IMR-90 (cell line): ENCODE results near the gene RGS9BP. TPM values are rescaled to one million over a fixed set of nuclear protein-coding genes. Genes with fewer than 3 reads are reported as not detected.

ENCODE experiments used
- ATAC-seq: fragments of 200-7000 bp; cut with Tn5 transposase; 2 replicates; pipeline ENCODE4 v1.9.1; 2020; ENCODE audit warnings: low read depth, mild to moderate bottlenecking, moderate library complexity
- BruUV-seq: library from RNA; stranded (reverse); fragments of 400-500 nt; replicated peaks from 2 replicates; lab custom pipeline; 2021; lab: Mats Ljungman, UMichigan
- CTCF ChIA-PET: fragments of 300-600 bp; formaldehyde crosslinking; extraction: SDS; loops from one replicate; lab custom pipeline; 2021; ENCODE audit warnings: antibody characterized with exemption; lab: Yijun Ruan, JAX
- POLR2A ChIA-PET: fragments of 300-600 bp; sonication (Branson Sonifier 250); formaldehyde crosslinking; loops from one replicate; lab custom pipeline; 2022; ENCODE audit warnings: antibody characterized with exemption; ENCODE audit not compliant: unreplicated experiment; lab: Charles Lee
- DNase-seq: peaks from one replicate; pipeline ENCODE4 v3.0.0; 2013
- H2AFZ ChIP-seq: replicated peaks from 2 replicates; pipeline ENCODE3; 2013; ENCODE audit warnings: low read length, mild to moderate bottlenecking; ENCODE audit not compliant: poor library complexity
- H2AK5ac ChIP-seq: 2 replicates; pipeline ENCODE4 v1.6.1; 2013; ENCODE audit warnings: low read depth, low read length, inconsistent platforms
- H2AK9ac ChIP-seq: replicated peaks from 2 replicates; pipeline ENCODE3; 2013; ENCODE audit warnings: mild to moderate bottlenecking, low read depth, low read length, moderate library complexity; ENCODE audit not compliant: poor library complexity
- H2BK120ac ChIP-seq: 2 replicates; pipeline ENCODE4 v1.6.1; 2013; ENCODE audit warnings: low read depth, low read length, inconsistent platforms
- H2BK15ac ChIP-seq: 3 replicates; pipeline ENCODE4 v1.6.1; 2013; ENCODE audit warnings: low read depth, low read length, inconsistent platforms
- H2BK20ac ChIP-seq: 2 replicates; pipeline ENCODE4 v1.6.1; 2013; ENCODE audit warnings: low read depth, mild to moderate bottlenecking, inconsistent platforms, low read length, moderate library complexity
- H2BK5ac ChIP-seq: 2 replicates; pipeline ENCODE4 v1.6.1; 2013; ENCODE audit warnings: mild to moderate bottlenecking, low read depth, low read length, inconsistent platforms; ENCODE audit not compliant: poor library complexity, severe bottlenecking
- H3K14ac ChIP-seq: replicated peaks from 2 replicates; pipeline ENCODE4 v1.6.1; 2013; ENCODE audit warnings: low read depth, low read length, inconsistent platforms
- H3K18ac ChIP-seq: 2 replicates; pipeline ENCODE4 v1.6.1; 2013; ENCODE audit warnings: low read depth, low read length, control low read depth
- H3K23ac ChIP-seq: 2 replicates; pipeline ENCODE4 v1.6.1; 2013; ENCODE audit warnings: low read depth, low read length, inconsistent platforms
- H3K27ac ChIP-seq: 2 replicates; pipeline ENCODE4 v1.5.1; 2013; ENCODE audit warnings: mild to moderate bottlenecking, control low read depth, low read length; ENCODE audit not compliant: insufficient read depth
- H3K27me3 ChIP-seq: 2 replicates; pipeline ENCODE4 v1.6.1; 2013; ENCODE audit warnings: low read length; ENCODE audit not compliant: control insufficient read depth, insufficient read depth
- H3K36me3 ChIP-seq: 2 replicates; pipeline ENCODE4 v1.6.1; 2013; ENCODE audit warnings: low read length, mixed read lengths; ENCODE audit not compliant: control insufficient read depth, insufficient read depth
- H3K4ac ChIP-seq: 2 replicates; pipeline ENCODE4 v1.6.1; 2013; ENCODE audit warnings: low read depth, low read length, inconsistent platforms
- H3K4me1 ChIP-seq: 2 replicates; pipeline ENCODE4 v1.6.1; 2013; ENCODE audit warnings: low read length, mixed read lengths; ENCODE audit not compliant: control insufficient read depth, insufficient read depth
- H3K4me2 ChIP-seq: 2 replicates; pipeline ENCODE4 v1.6.1; 2013; ENCODE audit warnings: low read depth, mild to moderate bottlenecking, control low read depth, low read length, moderate library complexity
- H3K4me3 ChIP-seq: 2 replicates; pipeline ENCODE4 v1.5.1; 2013; ENCODE audit warnings: low read depth, mild to moderate bottlenecking, control low read depth, low read length, moderate library complexity; ENCODE audit not compliant: insufficient read depth
- H3K56ac ChIP-seq: 2 replicates; pipeline ENCODE4 v1.6.1; 2013; ENCODE audit warnings: low read length, inconsistent platforms; ENCODE audit not compliant: insufficient read depth; ENCODE audit errors: extremely low read depth
- H3K79me1 ChIP-seq, 2 experiments: 2 replicates each; pipeline ENCODE4 v1.6.1; 2013; ENCODE audit warnings: low read length in 2 of 2, inconsistent platforms in 1 of 2, low read depth in 1 of 2
- H3K9ac ChIP-seq: 2 replicates; pipeline ENCODE4 v1.6.1; 2013; ENCODE audit warnings: low read depth, low read length, control low read depth
- H3K9me1 ChIP-seq: 2 replicates; pipeline ENCODE4 v1.6.1; 2013; ENCODE audit warnings: low read length, inconsistent platforms; ENCODE audit not compliant: insufficient read depth
- H3K9me3 ChIP-seq: 2 replicates; pipeline ENCODE4 v1.6.1; 2013; ENCODE audit warnings: low read length; ENCODE audit not compliant: control insufficient read depth, insufficient read depth
- H4K20me1 ChIP-seq: 2 replicates; pipeline ENCODE4 v1.6.1; 2013; ENCODE audit warnings: low read length, inconsistent platforms; ENCODE audit not compliant: insufficient read depth
- H4K5ac ChIP-seq: 2 replicates; pipeline ENCODE4 v1.6.1; 2013; ENCODE audit warnings: mild to moderate bottlenecking, low read depth, low read length, control low read depth
- H4K8ac ChIP-seq, 2 experiments: 2 replicates each; pipeline ENCODE4 v1.6.1; 2013; ENCODE audit warnings: low read depth in 2 of 2, low read length in 2 of 2, control low read depth in 1 of 2, inconsistent platforms in 1 of 2
- H4K91ac ChIP-seq: 2 replicates; pipeline ENCODE4 v1.6.1; 2013; ENCODE audit warnings: low read depth, low read length, inconsistent platforms; ENCODE audit not compliant: insufficient read depth
- CTCF ChIP-seq: conservative IDR thresholded peaks from 2 replicates; pipeline ENCODE4 v1.5.1; 2012; ENCODE audit warnings: mild to moderate bottlenecking, low read depth, low read length, improper control_type of control experiment
- MXI1 ChIP-seq: IDR thresholded peaks from 2 replicates; pipeline ENCODE4 v1.6.1; 2012; ENCODE audit warnings: low read depth, mild to moderate bottlenecking, low read length, moderate library complexity, borderline replicate concordance
- NFE2L2 ChIP-seq: fragments of 150-350 bp; IDR thresholded peaks from 2 replicates; pipeline ENCODE4 v1.6.1; 2016; ENCODE audit warnings: low read depth, mild to moderate bottlenecking, low read length
- POLR2A ChIP-seq: IDR thresholded peaks from 2 replicates; pipeline ENCODE4 v1.6.1; 2012; ENCODE audit warnings: mild to moderate bottlenecking, low read depth, low read length
- RAD21 ChIP-seq: IDR thresholded peaks from 2 replicates; pipeline ENCODE4 v1.6.1; 2012; ENCODE audit warnings: low read length, improper control_type of control experiment
- RCOR1 ChIP-seq: IDR thresholded peaks from 2 replicates; pipeline ENCODE4 v1.6.1; 2012; ENCODE audit warnings: mild to moderate bottlenecking, low read length, improper control_type of control experiment; ENCODE audit not compliant: insufficient replicate concordance
- RFX5 ChIP-seq: IDR thresholded peaks from 2 replicates; pipeline ENCODE4 v1.8.0; 2012; ENCODE audit warnings: low read depth, mild to moderate bottlenecking, low read length, moderate library complexity
- WGBS, 2 experiments: methylation state at CpG; one replicate each; pipeline versions ENCODE4 v1.1.5 to v1.1.7; 2013; ENCODE audit warnings: missing lambda C conversion rate in 2 of 2; ENCODE audit not compliant: insufficient read length in 1 of 2; ENCODE audit errors: extremely low coverage in 2 of 2; 5-methylcytosine and 5-hydroxymethylcytosine counted together
- dilution Hi-C: fragments of 300-500 bp; cut with HindIII; formaldehyde crosslinking; loops from one replicate; pipeline ENCODE4 v1.14.3; 2018; ENCODE audit warnings: low sequenced_read_pairs; ENCODE audit not compliant: unreplicated experiment
- in situ Hi-C: fragments of 300-500 bp; cut with MboI; formaldehyde crosslinking; loops from 3 replicates; pipeline ENCODE4 v1.14.3; 2019; ENCODE audit warnings: low sequenced_read_pairs, inconsistent platforms, mixed read lengths
- intact Hi-C: fragments of 100-400 bp; cut with micrococcal nuclease; formaldehyde crosslinking; loops from 2 replicates; pipeline ENCODE4 v1.10.0; 2022
- polyA plus RNA-seq, 3 experiments: library from polyadenylated mRNA; depleted of rRNA; stranded (reverse); fragments of >200 nt; gene quantifications; 2 replicates each; pipeline ENCODE4 v1.2.3, GENCODE V29; 2012; ENCODE audit warnings: low replicate concordance in 1 of 3
- total RNA-seq: library from RNA; depleted of rRNA; stranded (reverse); fragments of >200 nt; gene quantifications from 2 replicates; pipeline ENCODE4 v1.2.3, GENCODE V29; 2012

The RGS9BP gene
- total and polyA plus RNA-seq, 2 of the 4 experiments (the other 2 are of a cell fraction): 0.03 to 0.18 TPM

- in situ Hi-C loops: no loop called here
- H3K9me1 ChIP-seq: no peaks in the 10 kb centered on the region
- intact Hi-C loops: no loop called here
- no peak overlapping the region for H3K4me3 ChIP-seq
- H3K4ac ChIP-seq: no peak overlapping the region
- no peak overlapping the region for H3K4me2 ChIP-seq
- TF ChIP-seq POLR2A (no peak), MXI1 (no peak), RFX5 (no peak), NFE2L2 (no peak), CTCF (no peak), RAD21 (no peak), RCOR1 (no peak)
- no TSS peak for BruUV-seq
- H3K4me1 ChIP-seq: no peaks in the 10 kb centered on the region
- no peak overlapping the region for H2AK9ac ChIP-seq
- H3K27ac ChIP-seq: no peak overlapping the region
- H2AFZ ChIP-seq: no peak overlapping the region
- no peak overlapping the region for H4K91ac ChIP-seq
- no peaks in the 10 kb centered on the region for H3K9me3 ChIP-seq
- no peak overlapping the region for H3K14ac ChIP-seq
- no peak for ATAC-seq
- H4K5ac ChIP-seq: no peak overlapping the region
- no peak overlapping the region for H2AK5ac ChIP-seq
- no peak overlapping the region for H2BK5ac ChIP-seq
- no peaks in the 10 kb centered on the region for H3K27me3 ChIP-seq
- no peak overlapping the region for H2BK120ac ChIP-seq
- ChIA-PET CTCF (no interaction called here), POLR2A (no interaction called here)
- H4K20me1 ChIP-seq: no peaks in the 10 kb centered on the region
- dilution Hi-C loops: no loop called here
- no peak overlapping the region for H3K56ac ChIP-seq
- H3K79me1 ChIP-seq: no peaks in the 10 kb centered on the region
- DNase-seq: no peak
- H3K18ac ChIP-seq: no peak overlapping the region
- no peak overlapping the region for H3K9ac ChIP-seq
- peaks cover 3% of the 10 kb centered on the region; the same call in 1 of the 2 replicates for H3K36me3 ChIP-seq
- H2BK20ac ChIP-seq: no peak overlapping the region
- no peak overlapping the region for H3K23ac ChIP-seq
- H2BK15ac ChIP-seq: no peak overlapping the region
- WGBS, 2 experiments: 86% methylated on average over 2 of the region's 7 CpGs; no CpG with 5 or more reads in 1 of the 2 experiments
- H4K8ac ChIP-seq: no peak overlapping the region
These were observed 42.6 kb downstream of the RGS9BP start for GRCh38 chr19:32718286-32718685.
